ENCODE measurements around the gene RFX8. TPM values are rescaled to one million over a fixed set of nuclear protein-coding genes. Genes with fewer than 3 reads are reported as not detected.

The RFX8 gene
- total and polyA plus RNA-seq, 2 of the 4 experiments (the other 2 are of a cell fraction): 2.9 to 5.3 TPM

DNA sequence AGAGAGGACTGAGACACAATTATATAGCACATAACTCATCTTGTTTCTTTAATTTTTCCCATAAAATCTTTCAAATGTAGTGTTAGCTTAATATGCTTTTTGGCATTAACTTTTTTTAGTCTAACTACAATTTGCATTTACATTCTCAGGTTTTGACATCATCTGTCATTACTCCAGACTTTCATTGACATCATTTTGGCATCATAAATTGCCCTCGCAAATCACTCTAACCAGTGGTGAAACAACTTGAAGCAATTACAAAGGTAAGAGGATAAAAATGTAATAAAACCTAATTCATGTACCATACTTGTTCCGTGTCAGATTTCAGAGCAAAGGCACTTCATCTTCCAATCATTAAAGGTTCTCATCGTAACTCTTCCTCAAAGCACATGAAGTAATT is 41.4 kb downstream of the RFX8 start:
- BruUV-seq (replicated peaks): no TSS peak
- no peak overlapping the region for H2AK5ac ChIP-seq (ENCODE audit: low read depth, low read length)
- no peaks in the 10 kb centered on the region for H3K36me3 ChIP-seq (ENCODE audit: control insufficient read depth, insufficient read depth, low read length)
- no peak overlapping the region for H3K4me2 ChIP-seq (ENCODE audit: low read depth, low read length)
- H4K8ac ChIP-seq (ENCODE audit: low read depth in 2 of 2, low read length in 2 of 2): no peak overlapping the region
- no peak overlapping the region for H2BK20ac ChIP-seq (ENCODE audit: low read depth, low read length)
- H3K9me1 ChIP-seq (ENCODE audit: insufficient read depth, low read length): peaks cover 16% of the 10 kb centered on the region
- no peak overlapping the region for H3K18ac ChIP-seq (ENCODE audit: low read depth, low read length)
- CTCF ChIA-PET: no interaction called here
- H3K9ac ChIP-seq (ENCODE audit: low read depth, low read length): no peak overlapping the region
- no peaks in the 10 kb centered on the region for H3K27me3 ChIP-seq (ENCODE audit: control insufficient read depth, insufficient read depth, low read length)
- no peak overlapping the region for H2BK120ac ChIP-seq (ENCODE audit: low read depth, low read length)
- in situ Hi-C loops (cut with MboI; ENCODE audit: low sequenced_read_pairs): no loop called here
- no peak overlapping the region for H4K91ac ChIP-seq (ENCODE audit: insufficient read depth, low read depth, low read length)
- H3K4me1 ChIP-seq (ENCODE audit: control insufficient read depth, insufficient read depth, low read length): peaks cover 2% of the 10 kb centered on the region; the same call in 1 of the 2 replicates
- dilution Hi-C loops (cut with HindIII; ENCODE audit: low sequenced_read_pairs, unreplicated experiment): no loop called here
- no peak overlapping the region for H2BK15ac ChIP-seq (ENCODE audit: low read depth, low read length)
- no peak overlapping the region for H3K4ac ChIP-seq (ENCODE audit: low read depth, low read length)
- H3K4me3 ChIP-seq (ENCODE audit: insufficient read depth, low read depth, low read length): no peak overlapping the region
- no peak overlapping the region for H2AFZ ChIP-seq (replicated peaks; ENCODE audit: low read length, poor library complexity)
- no peak overlapping the region for H4K5ac ChIP-seq (ENCODE audit: low read depth, low read length)
- ATAC-seq (ENCODE audit: low read depth) (no peak), DNase-seq (no peak)
- no peak for TF ChIP-seq RFX5 (IDR thresholded peaks at IDR 0.05; ENCODE audit: low read depth, low read length)
- TF ChIP-seq MAZ (IDR thresholded peaks at IDR 0.05; ENCODE audit: borderline replicate concordance, low read depth, low read length): no peak
- TF ChIP-seq SMC3 (IDR thresholded peaks at IDR 0.05; ENCODE audit: low read depth, low read length): no peak
- TF ChIP-seq NFE2L2 (IDR thresholded peaks at IDR 0.05; ENCODE audit: low read depth, low read length): no peak
- no peak for TF ChIP-seq FOS (IDR thresholded peaks at IDR 0.05; ENCODE audit: low read depth, low read length)
- no peak for TF ChIP-seq RCOR1 (IDR thresholded peaks at IDR 0.05; ENCODE audit: insufficient replicate concordance, low read length)
- TF ChIP-seq CEBPB (IDR thresholded peaks at IDR 0.05; ENCODE audit: low read depth, low read length): no peak
- no peak for TF ChIP-seq BHLHE40 (IDR thresholded peaks at IDR 0.05; ENCODE audit: low read depth, low read length)
- TF ChIP-seq MAFK (IDR thresholded peaks at IDR 0.05; ENCODE audit: low read depth, low read length): no peak
- no peak for TF ChIP-seq USF2 (IDR thresholded peaks at IDR 0.05; ENCODE audit: low read depth, low read length)
- no peak for TF ChIP-seq RAD21 (IDR thresholded peaks at IDR 0.05; ENCODE audit: low read length)
- no peak for TF ChIP-seq CHD1 (IDR thresholded peaks at IDR 0.05; ENCODE audit: low read depth, low read length)
- H3K23ac ChIP-seq (ENCODE audit: low read depth, low read length): no peak overlapping the region
- no peaks in the 10 kb centered on the region for H3K9me3 ChIP-seq (ENCODE audit: control insufficient read depth, insufficient read depth, low read length)
- peaks cover 12 to 49% of the 10 kb centered on the region in 2 experiments for H3K79me1 ChIP-seq (ENCODE audit: low read depth in 1 of 2, low read length in 2 of 2)
- intact Hi-C loops (cut with micrococcal nuclease): no loop called here
- no peaks in the 10 kb centered on the region for H4K20me1 ChIP-seq (ENCODE audit: insufficient read depth, low read length)
- no peak overlapping the region for H3K14ac ChIP-seq (replicated peaks; ENCODE audit: low read depth, low read length)
- no peak overlapping the region for H2BK5ac ChIP-seq (ENCODE audit: low read depth, low read length, poor library complexity, severe bottlenecking)
- WGBS, 2 experiments (ENCODE audit: extremely low coverage in 2 of 2, insufficient read length in 1 of 2): no CpG with 5 or more reads among the region's 3 CpGs
- H3K56ac ChIP-seq (ENCODE audit: extremely low read depth, insufficient read depth, low read length): no peak overlapping the region
- POLR2A ChIA-PET (ENCODE audit: unreplicated experiment): no interaction called here
- H3K27ac ChIP-seq (ENCODE audit: insufficient read depth, low read length): no peak overlapping the region
- no peak overlapping the region for H2AK9ac ChIP-seq (replicated peaks; ENCODE audit: low read depth, low read length, poor library complexity)

Measured in IMR-90 (cell line).